ENCODE results near the gene MAPK1IP1L.
A peak's percentile ranks its signal among the peaks of the same experiment; 100 is the strongest.

Gene MAPK1IP1L

GRCh38 chr14:55103005-55103640 lies 51.7 kb downstream of the MAPK1IP1L start:
- no peak for TF ChIP-seq CTCF (IDR thresholded peaks at IDR 0.05; ENCODE audit: low read depth, low read length)
- H3K4me3 ChIP-seq (replicated peaks in 1 of 2; ENCODE audit: low read depth in 2 of 2, low read length in 2 of 2), result peak overlapping the region; percentile 11 to 32
- peak; percentile 97 for DNase-seq (ENCODE audit: low read depth in 2 of 2)

- H3K4me3 ChIP-seq (replicated peaks in 1 of 2; ENCODE audit: low read depth in 2 of 2, low read length in 2 of 2), result no peak overlapping the region
- no peak for DNase-seq (ENCODE audit: low read depth in 2 of 2)
Observed at GRCh38 chr14:55103971-55104954, 52.8 kb downstream of the MAPK1IP1L start.

GRCh38 chr14:55105991-55106390 lies 54.5 kb downstream of the MAPK1IP1L start:
- no peak overlapping the region for H3K4me3 ChIP-seq (replicated peaks in 1 of 2; ENCODE audit: low read depth in 2 of 2, low read length in 2 of 2)
- no peak for TF ChIP-seq CTCF (IDR thresholded peaks at IDR 0.05; ENCODE audit: low read depth, low read length)
- DNase-seq (ENCODE audit: low read depth in 2 of 2), result no peak

More at GRCh38 chr14:55103971-55104954, 52.8 kb downstream of the MAPK1IP1L start:
- no peak for TF ChIP-seq CTCF (IDR thresholded peaks at IDR 0.05; ENCODE audit: low read depth, low read length)

GRCh38 chr14:55107766-55108554 lies 56.5 kb downstream of the MAPK1IP1L start:
- peak overlapping the region in 1 of 2 donors; percentile 19 for H3K4me3 ChIP-seq (replicated peaks in 1 of 2; ENCODE audit: low read depth in 2 of 2, low read length in 2 of 2)
- DNase-seq (ENCODE audit: low read depth in 2 of 2), result peak; percentile 98 to 99
- no peak for TF ChIP-seq CTCF (IDR thresholded peaks at IDR 0.05; ENCODE audit: low read depth, low read length)

GRCh38 chr14:55109836-55110235 lies 58.4 kb downstream of the MAPK1IP1L start:
- TF ChIP-seq CTCF (IDR thresholded peaks at IDR 0.05; ENCODE audit: low read depth, low read length), result no peak
- DNase-seq (ENCODE audit: low read depth in 2 of 2), result no peak
- no peak overlapping the region for H3K4me3 ChIP-seq (replicated peaks in 1 of 2; ENCODE audit: low read depth in 2 of 2, low read length in 2 of 2)

GRCh38 chr14:55111122-55111708 lies 59.8 kb downstream of the MAPK1IP1L start:
- TF ChIP-seq CTCF (IDR thresholded peaks at IDR 0.05; ENCODE audit: low read depth, low read length), result no peak
- no peak overlapping the region for H3K4me3 ChIP-seq (replicated peaks in 1 of 2; ENCODE audit: low read depth in 2 of 2, low read length in 2 of 2)
- DNase-seq (ENCODE audit: low read depth in 2 of 2), result no peak

Data from cardiac fibroblast (primary cell).